IPS-18a (cell line): ENCODE measurements around the gene TADA3.
A peak's percentile ranks its signal among the peaks of the same experiment; 100 is the strongest.

Source experiments
- H3K27ac ChIP-seq: one replicate; pipeline ENCODE4 v1.5.1; 2013; ENCODE audit warnings: low read length
- H3K27me3 ChIP-seq: one replicate; pipeline ENCODE4 v1.6.1; 2013; ENCODE audit warnings: mild to moderate bottlenecking, low read length; ENCODE audit not compliant: control insufficient read depth, insufficient read depth
- H3K36me3 ChIP-seq: one replicate; pipeline ENCODE4 v1.6.1; 2013; ENCODE audit warnings: low read depth, low read length; ENCODE audit not compliant: control insufficient read depth
- H3K4me1 ChIP-seq: one replicate; pipeline ENCODE4 v1.6.1; 2013; ENCODE audit warnings: low read depth, low read length; ENCODE audit not compliant: control insufficient read depth
- H3K4me3 ChIP-seq: one replicate; pipeline ENCODE4 v1.5.1; 2013; ENCODE audit warnings: low read length
- H3K9ac ChIP-seq: one replicate; pipeline ENCODE4 v1.6.1; 2013; ENCODE audit warnings: mild to moderate bottlenecking, low read length, moderate library complexity
- H3K9me3 ChIP-seq: one replicate; pipeline ENCODE4 v1.6.1; 2013; ENCODE audit warnings: low read depth, low read length; ENCODE audit not compliant: control insufficient read depth

TADA3 gene

GRCh38 chr3:9731206-9732079 is 60.8 kb downstream of the TADA3 start, which contains the start of gene BRPF1:
TSS of gene BRPF1 (plus strand) at chr3:9731735. CDS start at chr3:9734141, 2,406 bp downstream.
- Histone ChIP-seq H3K36me3 (peaks cover 22% of the 10 kb centered on the region), H3K27ac (peak within 1 kb of the TSS; percentile 98), H3K27me3 (no peaks in the 10 kb centered on the region), H3K4me3 (peak within 1 kb of the TSS; percentile 79), H3K9me3 (no peaks in the 10 kb centered on the region), H3K4me1 (peaks cover 10% of the 10 kb centered on the region), H3K9ac (peak within 1 kb of the TSS; percentile 95)

GRCh38 chr3:9730657-9731205 is 61.5 kb downstream of the TADA3 start:
- Histone ChIP-seq H3K27ac (no peak overlapping the region), H3K9ac (peak overlapping the region; percentile 38), H3K4me3 (peak overlapping the region; percentile 68), H3K27me3 (no peaks in the 10 kb centered on the region), H3K4me1 (peaks cover 10% of the 10 kb centered on the region), H3K9me3 (no peaks in the 10 kb centered on the region), H3K36me3 (peaks cover 20% of the 10 kb centered on the region)
